Measurements from ENCODE around the gene SLC2A13.
A peak's percentile ranks its signal among the peaks of the same experiment; 100 is the strongest.
"Not testable (repeated sequence)": the region's sequence is repeated elsewhere in the genome, so short reads cannot be mapped to it uniquely, and the experiment has no call there.

The SLC2A13 gene

DNA sequence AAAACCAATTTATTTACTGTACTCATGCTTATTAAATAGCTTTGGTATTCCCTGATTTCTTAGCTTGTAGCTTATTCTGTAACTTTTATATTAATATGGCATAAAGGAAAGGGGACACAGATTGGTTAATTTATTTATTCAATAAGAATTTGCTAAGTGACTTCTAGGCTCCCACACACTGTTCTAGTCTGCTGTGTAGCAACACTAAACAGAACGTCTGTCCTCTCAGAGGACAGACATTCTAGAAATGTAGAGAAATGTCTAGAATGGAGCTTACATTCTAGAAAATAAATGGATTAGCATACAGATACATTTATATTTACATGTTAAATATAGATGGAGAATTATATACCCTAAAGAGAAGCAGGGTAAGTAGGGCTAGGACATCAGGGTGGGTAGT, 301.4 kb downstream of the SLC2A13 start:
- no peak for FAIRE-seq

DNA sequence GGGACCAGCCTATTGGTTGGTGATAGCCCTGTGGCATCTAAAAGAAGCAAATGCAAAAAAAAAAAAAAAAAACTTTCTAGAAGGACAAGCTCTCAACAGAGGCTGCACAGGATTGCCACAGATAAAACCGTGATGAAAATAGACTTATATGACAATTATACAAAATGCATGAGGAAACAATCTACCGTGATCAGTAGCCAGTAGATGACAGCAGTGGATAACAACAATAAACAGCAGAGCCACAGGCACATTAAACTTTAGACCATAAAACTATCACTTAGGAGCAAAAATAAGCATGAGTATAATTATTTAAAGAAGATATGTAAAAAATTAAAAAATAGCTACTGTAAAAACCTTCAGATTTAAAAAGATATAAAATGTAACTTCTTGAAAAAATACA, 302.7 kb downstream of the SLC2A13 start:
- no peak for FAIRE-seq

DNA sequence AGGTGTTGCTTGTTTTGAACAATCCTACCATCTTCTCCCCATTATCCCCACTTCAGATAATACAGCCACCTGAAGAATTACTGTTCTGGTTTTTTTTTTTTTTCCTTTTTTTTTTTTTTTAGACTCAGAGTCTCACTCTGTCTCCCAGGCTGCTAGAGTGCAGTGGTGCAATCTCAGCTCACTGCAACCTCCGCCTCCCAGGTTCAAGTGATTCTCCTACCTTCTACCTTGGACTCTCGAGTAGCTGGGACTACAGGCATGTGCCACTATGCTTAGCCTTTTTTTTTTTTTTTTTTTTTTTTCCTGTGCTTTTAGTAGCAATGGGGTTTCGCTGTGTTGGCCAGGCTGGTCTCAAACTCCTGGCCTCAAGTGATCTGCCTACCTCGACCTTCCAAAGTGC, 306.9 kb downstream of the SLC2A13 start:
- FAIRE-seq = no peak

DNA sequence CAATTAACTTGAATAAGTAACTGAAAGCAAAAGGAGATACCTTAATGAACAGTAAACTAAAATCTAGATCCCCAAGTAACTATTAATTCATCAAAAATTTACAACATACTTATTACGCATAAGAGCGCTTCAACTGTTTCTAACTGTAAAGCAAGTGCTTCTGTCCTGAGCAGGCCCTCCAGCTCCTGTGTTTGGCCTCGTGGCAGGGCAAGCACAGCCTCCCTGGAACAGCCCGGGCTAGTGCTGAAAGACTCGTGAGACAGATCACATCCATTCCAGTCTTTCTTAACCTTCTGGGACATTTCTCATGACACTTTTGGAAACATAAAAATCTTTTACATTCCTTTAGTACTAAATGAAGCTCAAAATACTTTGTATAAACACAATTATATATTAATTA, 307.5 kb downstream of the SLC2A13 start:
- no peak for FAIRE-seq

DNA sequence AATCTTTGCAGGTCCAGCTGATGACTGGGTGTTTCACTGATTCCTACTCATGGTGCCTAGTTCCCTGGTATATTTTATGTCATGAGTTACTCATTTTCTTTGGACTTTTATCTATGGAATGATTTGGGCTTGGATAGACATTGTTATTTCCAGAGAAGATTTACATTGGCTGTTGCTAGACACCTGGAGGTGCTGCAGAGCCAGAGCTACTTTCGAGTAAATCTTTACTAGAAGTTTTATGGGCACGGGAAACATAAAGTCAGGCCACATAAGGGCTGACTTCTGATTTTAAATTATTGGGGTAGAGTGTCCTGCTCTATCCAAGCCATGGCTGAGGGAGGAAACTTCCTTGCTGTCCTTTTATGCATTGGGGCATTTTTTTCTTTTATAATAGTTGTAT, 310.4 kb downstream of the SLC2A13 start:
- FAIRE-seq = peak; percentile 28

DNA sequence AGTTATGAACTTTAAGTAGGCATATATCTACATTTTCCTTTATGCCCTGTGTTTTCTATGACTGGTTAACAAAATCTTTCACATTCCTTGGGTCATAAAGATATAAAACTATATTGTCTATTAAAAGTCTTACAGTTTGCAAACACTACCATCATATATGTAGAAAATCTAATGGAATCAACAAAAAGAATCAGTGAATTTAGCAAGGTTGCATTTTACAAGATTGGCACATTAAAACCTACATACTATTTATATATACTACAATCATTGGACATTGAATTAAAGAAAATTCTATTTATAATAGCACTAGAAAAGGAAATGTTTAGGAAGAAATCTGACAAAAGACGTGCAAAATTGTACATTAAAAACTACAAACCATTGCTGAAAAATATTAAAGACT, 312.9 kb downstream of the SLC2A13 start:
- FAIRE-seq = no peak

DNA sequence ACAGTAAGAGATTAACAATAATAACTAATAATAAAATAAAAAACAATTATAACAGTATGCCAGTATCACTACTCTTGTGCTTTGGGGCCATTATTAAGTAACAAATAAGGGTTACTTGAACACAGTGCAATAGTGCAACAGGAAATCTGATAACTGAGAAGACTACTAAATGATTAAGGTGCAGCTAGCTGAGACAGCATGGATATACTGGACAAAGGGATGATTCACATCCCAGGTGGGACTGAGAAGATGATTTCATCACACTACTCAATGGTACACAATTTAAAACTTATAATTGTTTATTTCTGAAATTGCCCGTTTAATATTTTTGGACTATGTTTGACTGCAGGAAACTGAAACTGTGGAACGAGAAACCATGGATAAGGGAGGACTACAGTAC, 317.6 kb downstream of the SLC2A13 start:
- no peak for FAIRE-seq

DNA sequence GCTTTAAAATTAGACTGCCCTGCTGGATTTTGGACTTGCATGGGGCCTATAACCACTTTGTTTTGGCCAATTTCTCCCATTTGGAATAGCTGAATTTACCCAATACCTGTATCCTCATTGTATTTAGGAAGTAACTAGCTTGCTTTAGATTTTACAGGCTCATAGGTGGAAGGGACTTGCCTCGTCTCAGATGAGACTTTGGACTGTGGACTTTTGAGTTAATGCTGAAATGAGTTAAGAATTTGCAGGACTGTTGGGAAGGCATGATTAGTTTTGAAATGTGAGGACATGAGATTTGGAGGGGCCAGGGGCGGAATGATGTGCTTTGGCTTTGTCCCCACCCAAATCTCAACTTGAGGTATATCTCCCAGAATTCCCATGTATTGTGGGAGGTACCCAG, 320.1 kb downstream of the SLC2A13 start:
- not testable (repeated sequence) for FAIRE-seq

DNA sequence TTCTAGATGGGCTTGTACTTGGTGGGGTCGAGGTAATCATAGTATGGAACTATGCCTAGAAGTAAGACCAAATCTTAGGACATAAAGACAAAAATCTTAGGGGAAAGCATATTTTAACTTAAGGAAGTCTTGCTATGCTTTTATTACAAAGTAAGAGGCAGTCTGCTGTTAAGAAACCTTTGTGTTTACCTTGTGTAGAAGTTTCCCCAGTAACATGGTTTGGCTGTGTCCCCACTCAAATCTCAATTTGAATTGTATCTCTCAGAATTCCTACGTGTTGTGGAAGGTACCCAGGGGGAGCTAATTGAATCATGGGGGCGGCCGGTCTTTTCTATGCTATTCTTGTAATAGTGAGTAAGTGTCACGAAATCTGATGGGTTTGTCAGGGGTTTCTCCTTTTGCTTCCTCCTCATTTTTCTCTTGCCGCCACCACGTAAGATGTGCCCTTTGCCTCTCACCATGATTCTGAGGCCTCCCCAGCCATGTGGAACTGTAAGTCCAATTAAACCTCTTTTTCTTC, 323.8 kb downstream of the SLC2A13 start:
- FAIRE-seq = no peak

DNA sequence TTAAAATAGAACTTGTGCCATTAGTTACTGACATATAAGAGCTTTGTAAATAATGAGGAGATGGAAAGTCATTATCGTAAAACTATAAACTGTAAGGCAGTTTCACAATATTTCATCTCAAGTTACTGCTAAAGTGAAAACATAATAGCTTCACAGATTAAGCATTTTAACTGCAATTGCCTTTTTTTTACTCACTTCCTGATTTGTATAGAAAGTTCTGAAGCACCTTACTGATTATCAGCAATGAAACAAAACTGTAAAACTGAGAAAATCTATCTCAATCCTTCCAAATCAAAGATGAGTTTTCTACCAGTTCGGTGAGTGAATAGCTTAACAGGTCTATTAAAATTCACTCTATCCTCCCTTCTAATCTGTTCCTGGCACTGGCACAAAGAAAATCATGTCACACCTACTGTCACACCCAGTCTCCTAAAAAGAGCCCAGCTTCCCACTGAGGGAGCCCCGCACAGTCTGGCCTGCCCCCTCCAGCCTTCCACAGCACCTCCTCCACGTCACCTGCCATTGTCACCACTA, 324.9 kb downstream of the SLC2A13 start:
- FAIRE-seq = no peak

DNA sequence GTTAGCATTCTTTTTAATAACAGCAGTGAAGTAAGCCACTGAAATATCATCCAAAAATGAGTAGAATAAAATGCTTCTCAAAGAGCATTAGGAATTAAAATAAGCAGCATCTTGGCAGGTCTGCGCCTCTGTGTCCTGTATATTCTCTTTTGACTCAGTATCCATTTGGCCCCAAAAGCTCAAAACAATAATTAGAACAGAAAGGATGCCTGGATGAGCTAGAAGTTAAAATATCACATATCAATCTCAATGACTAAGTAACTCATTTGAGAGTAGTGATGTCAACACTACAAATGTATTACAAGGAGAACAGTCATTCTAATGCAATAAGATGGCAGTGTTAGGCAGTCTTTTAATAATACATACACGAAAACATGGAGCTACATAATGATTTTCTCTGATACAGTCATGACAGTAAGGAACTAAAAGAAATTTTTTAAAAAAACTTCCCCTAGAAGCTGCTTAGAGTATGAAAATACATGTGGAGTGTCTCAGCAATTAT, 325.4 kb downstream of the SLC2A13 start:
- FAIRE-seq = no peak

DNA sequence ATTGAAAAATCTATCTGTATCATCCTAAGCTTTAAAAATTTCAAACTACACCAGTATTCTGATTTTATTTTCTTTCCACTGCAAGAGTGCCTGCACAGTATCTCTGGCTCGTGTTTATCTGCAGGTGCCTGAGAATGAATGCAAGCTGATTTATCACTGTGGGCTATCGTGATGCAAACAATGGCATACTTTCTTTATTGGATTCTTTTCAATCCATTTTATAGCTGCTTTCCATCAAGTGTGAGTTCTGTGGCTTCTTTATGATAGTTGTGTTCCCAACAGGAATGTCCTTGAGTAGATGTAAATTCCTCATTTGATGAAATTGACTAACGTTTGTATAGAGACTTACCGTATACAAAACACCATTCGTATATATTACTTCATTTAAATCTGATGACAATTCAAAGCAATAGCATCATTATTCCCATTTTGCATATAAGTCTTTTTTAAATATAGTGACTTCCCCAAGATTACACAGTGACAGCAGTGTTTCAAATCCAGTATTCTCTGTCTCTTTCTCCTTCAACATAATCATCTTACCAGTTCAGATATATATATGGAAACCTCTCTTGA, 326.0 kb downstream of the SLC2A13 start:
- FAIRE-seq = no peak

DNA sequence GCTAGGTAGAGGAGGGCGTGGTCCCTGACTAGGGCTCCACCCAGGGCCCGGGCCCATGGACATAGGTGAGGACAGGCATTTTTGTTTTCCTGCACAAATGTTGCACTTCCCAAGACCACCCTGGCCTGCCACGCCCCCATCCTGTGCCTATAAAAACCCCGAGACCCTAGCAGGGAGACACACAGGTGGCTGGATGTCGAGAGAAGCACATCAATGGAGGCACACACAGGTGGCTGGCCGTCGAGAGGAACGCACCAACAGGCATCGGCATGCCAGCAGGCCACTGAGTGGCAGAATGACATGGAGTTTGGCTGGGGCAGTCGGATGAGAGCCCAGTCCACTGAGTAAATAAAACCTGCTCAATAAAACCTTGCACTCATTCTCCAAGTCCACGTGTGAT, 328.4 kb downstream of the SLC2A13 start:
- FAIRE-seq = no peak

DNA sequence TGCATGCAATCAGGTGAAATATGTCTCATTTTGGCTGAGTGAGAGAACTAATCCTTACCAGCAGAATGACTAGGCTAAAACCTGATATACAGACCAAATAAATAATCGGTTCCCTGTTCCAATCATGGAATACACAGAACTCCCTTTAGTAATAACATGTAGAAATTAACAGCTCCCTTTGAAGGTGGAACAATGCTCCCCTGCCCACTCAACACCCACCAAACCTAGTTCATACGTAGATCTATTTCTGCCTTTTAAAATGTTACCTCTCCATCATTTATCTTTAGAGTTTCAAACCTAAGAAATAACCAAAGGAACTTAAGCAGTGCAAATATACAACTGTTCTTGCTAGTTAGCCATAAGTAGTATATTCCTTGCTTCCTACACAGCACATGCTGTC, 332.6 kb downstream of the SLC2A13 start:
- FAIRE-seq = no peak

DNA sequence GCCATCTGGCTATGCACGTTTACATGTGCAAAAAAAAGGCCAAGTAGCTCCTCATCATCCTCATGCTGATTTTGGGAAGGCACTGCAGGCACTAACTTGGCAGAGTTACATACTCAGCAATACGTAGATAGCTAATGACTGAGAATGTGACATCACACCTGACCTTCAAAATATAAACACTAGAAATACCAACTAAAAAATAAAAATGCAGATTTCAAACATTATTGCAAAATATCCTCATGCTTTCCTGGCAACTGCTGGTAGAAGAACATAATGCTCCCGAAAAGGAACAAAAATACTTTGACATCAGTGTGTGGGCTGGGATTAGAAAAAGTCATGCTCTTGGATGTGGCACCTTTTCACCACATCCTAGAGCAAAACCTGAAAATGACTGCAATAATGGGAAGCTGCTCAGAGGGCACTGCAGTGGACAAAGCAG, 333.0 kb downstream of the SLC2A13 start:
- no peak for FAIRE-seq

DNA sequence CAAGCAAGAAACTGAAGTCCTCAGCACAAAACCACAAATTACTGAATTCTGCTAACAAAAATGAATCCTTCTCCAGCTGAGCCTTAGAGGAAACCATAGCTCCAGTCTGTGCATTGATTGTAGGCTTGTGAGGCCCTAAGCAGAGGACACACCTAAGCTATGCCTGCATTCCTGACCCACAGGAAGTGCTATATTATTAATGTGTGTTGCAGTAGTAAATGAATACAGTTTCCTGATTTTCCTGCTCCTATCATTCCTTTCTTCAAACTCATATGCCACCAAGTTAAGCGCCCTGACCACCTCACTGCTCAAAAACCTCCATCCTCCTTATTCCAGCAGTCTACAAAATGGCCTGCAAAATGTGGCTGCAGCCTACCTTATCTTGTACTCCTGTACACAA, 334.4 kb downstream of the SLC2A13 start:
- FAIRE-seq = no peak

DNA sequence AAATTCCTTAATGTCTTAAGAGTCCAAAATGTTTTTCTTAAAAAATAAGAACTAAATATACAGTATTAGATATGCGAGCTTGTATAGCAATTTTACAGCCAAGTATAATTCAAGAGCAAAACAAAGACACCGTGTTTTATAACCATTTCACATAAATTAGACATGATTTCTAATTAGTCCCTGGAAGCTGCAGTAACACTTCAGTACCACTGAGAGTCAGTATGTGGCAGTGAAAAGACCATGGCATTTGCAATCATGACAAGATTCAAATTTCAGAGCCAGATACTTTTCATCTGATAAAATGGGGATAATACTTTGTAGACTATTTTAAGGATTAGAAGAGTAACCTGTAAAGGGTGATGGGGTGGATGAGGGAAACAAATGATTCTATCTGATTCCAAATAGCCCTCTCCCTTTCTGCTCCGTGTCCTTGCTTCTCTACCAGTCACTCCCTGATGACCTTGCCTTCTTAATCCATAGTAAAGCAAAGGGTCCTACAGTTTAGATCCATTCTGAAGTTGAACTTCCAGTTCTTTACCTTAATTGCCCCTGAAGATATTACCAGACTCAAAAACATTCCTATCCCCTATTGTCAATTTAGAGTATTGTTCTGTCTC, 340.8 kb downstream of the SLC2A13 start:
- peak; percentile 18 for FAIRE-seq

DNA sequence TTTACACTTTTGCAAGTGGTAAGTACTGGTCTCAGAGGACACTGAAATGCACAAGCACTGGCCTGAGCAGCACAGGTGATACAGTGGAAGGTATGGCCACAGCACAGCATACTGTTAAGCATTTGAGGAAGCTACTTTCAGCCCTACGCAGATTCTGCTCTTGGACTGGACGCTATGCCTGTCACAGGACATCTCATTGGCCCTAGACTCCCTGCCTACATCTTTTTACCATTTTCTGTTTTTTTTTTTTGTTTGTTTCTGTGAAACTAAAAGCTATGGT, 342.1 kb downstream of the SLC2A13 start:
- no peak for FAIRE-seq

DNA sequence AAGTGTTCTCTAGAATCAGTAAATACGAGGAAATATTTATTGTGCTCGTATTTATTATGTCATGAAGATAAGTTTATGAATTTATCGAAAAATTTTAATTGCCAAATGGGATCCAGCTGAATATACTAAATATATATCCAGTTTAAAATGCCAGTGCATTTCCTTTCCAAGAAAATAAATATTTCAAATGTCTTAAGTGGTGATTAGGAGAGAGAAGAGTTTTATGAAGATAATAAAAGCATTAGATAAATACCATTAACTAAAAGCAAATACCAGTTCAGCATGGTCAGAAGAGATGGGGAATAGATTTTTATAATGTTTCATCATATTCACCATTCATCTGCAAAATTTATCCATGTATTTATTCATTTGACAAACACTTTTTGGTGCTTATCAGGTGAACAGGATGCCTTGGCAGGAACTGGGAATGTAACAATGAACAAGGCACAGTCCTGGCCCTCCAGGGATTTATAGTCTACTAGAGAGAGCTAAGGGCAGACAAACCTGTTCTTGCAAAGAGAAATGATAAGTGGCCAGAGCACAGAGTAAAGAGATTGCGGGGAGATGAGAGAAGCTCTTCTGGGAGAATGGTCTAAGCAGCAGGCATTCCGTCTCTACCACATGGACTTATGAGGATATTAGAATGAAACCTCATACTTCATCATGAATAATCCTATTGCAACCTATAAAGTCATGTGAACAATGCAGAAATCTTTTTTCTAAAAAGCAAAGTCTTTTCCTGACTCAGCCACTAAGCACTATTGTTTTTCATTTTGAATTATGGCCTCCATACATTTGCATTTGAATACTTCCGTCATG, 342.6 kb downstream of the SLC2A13 start:
- no peak for FAIRE-seq

DNA sequence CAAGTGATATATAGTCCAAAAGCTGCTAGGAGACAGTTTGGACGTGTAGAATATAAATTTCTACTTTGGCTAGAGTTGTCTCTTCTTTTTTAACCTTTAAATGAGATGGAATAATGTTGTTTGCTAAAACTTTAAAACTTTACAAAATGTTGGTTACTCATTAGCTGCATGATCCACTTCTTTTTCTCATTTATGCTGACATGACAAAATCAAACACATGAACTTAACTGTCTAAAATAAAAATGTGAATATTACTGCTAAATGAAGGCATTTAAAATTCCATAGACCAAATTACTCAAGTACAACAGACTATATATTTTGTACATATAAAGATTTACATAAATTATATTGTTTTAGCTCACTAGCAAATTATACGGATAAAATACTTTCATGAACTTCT, 350.4 kb downstream of the SLC2A13 start:
- no peak for FAIRE-seq

DNA sequence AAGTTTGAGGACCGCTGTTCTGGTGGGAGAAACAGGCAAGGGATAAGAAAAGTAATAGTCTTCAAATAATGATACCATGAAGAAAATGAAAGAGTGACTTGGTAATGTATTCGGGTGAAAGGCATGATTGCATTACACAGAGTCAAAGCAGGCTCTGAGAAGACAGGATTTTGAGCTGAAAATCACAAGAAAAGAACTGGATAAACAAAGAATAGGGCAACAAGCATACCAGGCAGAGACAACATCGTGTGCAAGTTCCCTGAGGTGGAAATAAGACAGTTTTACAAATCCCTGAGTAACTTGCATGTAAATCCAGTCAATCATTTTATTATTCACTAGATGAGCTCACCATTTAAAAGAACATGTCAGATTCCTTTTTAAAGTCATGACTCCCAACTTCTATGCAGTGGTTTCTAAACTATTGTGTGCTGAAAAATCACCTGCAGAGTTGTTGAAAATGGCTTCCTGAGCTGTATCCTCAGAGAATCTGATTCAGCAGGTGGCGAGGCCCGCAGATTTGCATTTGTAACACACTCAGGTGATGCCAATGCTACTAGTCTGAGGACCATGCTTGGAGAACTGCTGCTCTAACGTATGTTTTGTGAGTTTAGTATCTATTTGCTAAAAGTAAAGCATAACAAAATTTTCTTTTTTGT, 353.3 kb downstream of the SLC2A13 start:
- FAIRE-seq = no peak

DNA sequence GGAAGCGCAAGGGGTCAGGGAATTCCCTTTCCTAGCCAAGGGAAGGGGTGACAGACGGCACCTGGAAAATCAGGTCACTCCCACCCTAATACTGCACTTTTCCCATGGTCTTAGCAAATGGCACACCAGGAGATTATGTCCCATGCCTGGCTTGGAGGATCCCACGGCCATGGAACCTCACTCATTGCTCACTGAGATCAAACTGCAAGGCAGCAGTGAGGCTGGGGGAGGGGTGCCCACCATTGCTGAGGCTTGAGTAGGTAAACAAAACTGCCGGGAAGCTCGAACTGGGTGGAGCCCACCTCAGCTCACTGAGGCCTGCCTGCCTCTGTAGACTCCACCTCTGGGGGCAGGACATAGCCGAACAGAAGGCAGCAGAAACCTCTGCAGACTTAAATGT, 359.7 kb downstream of the SLC2A13 start:
- FAIRE-seq = not testable (repeated sequence)

DNA sequence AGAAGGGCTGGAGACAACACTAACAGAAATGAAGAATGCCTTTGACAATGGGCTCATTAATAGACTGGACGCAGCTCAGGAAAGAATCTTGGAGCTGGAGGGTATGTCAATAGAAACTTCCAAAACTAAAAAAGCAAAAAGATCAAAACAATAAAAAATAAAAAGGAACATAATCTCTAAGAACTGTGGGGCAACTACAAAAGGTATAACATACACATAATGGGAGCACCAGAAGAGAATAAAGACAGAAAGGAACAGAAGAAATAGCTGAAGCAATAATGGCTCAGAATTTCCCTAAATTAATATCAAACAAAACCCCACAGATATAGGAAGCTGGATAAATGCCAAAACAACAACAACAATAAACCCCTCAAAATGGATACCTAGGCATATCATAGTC, 362.2 kb downstream of the SLC2A13 start:
- FAIRE-seq = no peak

Data from colon (tissue), 2 donors.